IMR-90 (cell line): ENCODE data around the gene SLN. TPM values are rescaled to one million over a fixed set of nuclear protein-coding genes. Genes with fewer than 3 reads are reported as not detected.

Experiments
- ATAC-seq: fragments of 200-7000 bp; cut with Tn5 transposase; 2 replicates; pipeline ENCODE4 v1.9.1; 2020; ENCODE audit warnings: low read depth, mild to moderate bottlenecking, moderate library complexity
- BruUV-seq: library from RNA; stranded (reverse); fragments of 400-500 nt; replicated peaks from 2 replicates; lab custom pipeline; 2021; lab: Mats Ljungman, UMichigan
- CTCF ChIA-PET: fragments of 300-600 bp; formaldehyde crosslinking; extraction: SDS; loops from one replicate; lab custom pipeline; 2021; ENCODE audit warnings: antibody characterized with exemption; lab: Yijun Ruan, JAX
- POLR2A ChIA-PET: fragments of 300-600 bp; sonication (Branson Sonifier 250); formaldehyde crosslinking; loops from one replicate; lab custom pipeline; 2022; ENCODE audit warnings: antibody characterized with exemption; ENCODE audit not compliant: unreplicated experiment; lab: Charles Lee
- DNase-seq: peaks from one replicate; pipeline ENCODE4 v3.0.0; 2013
- H2AFZ ChIP-seq: replicated peaks from 2 replicates; pipeline ENCODE3; 2013; ENCODE audit warnings: low read length, mild to moderate bottlenecking; ENCODE audit not compliant: poor library complexity
- H2AK5ac ChIP-seq: 2 replicates; pipeline ENCODE4 v1.6.1; 2013; ENCODE audit warnings: low read depth, low read length, inconsistent platforms
- H2AK9ac ChIP-seq: replicated peaks from 2 replicates; pipeline ENCODE3; 2013; ENCODE audit warnings: mild to moderate bottlenecking, low read depth, low read length, moderate library complexity; ENCODE audit not compliant: poor library complexity
- H2BK120ac ChIP-seq: 2 replicates; pipeline ENCODE4 v1.6.1; 2013; ENCODE audit warnings: low read depth, low read length, inconsistent platforms
- H2BK15ac ChIP-seq: 3 replicates; pipeline ENCODE4 v1.6.1; 2013; ENCODE audit warnings: low read depth, low read length, inconsistent platforms
- H2BK20ac ChIP-seq: 2 replicates; pipeline ENCODE4 v1.6.1; 2013; ENCODE audit warnings: low read depth, mild to moderate bottlenecking, inconsistent platforms, low read length, moderate library complexity
- H2BK5ac ChIP-seq: 2 replicates; pipeline ENCODE4 v1.6.1; 2013; ENCODE audit warnings: mild to moderate bottlenecking, low read depth, low read length, inconsistent platforms; ENCODE audit not compliant: poor library complexity, severe bottlenecking
- H3K14ac ChIP-seq: replicated peaks from 2 replicates; pipeline ENCODE4 v1.6.1; 2013; ENCODE audit warnings: low read depth, low read length, inconsistent platforms
- H3K18ac ChIP-seq: 2 replicates; pipeline ENCODE4 v1.6.1; 2013; ENCODE audit warnings: low read depth, low read length, control low read depth
- H3K23ac ChIP-seq: 2 replicates; pipeline ENCODE4 v1.6.1; 2013; ENCODE audit warnings: low read depth, low read length, inconsistent platforms
- H3K27ac ChIP-seq: 2 replicates; pipeline ENCODE4 v1.5.1; 2013; ENCODE audit warnings: mild to moderate bottlenecking, control low read depth, low read length; ENCODE audit not compliant: insufficient read depth
- H3K27me3 ChIP-seq: 2 replicates; pipeline ENCODE4 v1.6.1; 2013; ENCODE audit warnings: low read length; ENCODE audit not compliant: control insufficient read depth, insufficient read depth
- H3K36me3 ChIP-seq: 2 replicates; pipeline ENCODE4 v1.6.1; 2013; ENCODE audit warnings: low read length, mixed read lengths; ENCODE audit not compliant: control insufficient read depth, insufficient read depth
- H3K4ac ChIP-seq: 2 replicates; pipeline ENCODE4 v1.6.1; 2013; ENCODE audit warnings: low read depth, low read length, inconsistent platforms
- H3K4me1 ChIP-seq: 2 replicates; pipeline ENCODE4 v1.6.1; 2013; ENCODE audit warnings: low read length, mixed read lengths; ENCODE audit not compliant: control insufficient read depth, insufficient read depth
- H3K4me2 ChIP-seq: 2 replicates; pipeline ENCODE4 v1.6.1; 2013; ENCODE audit warnings: low read depth, mild to moderate bottlenecking, control low read depth, low read length, moderate library complexity
- H3K4me3 ChIP-seq: 2 replicates; pipeline ENCODE4 v1.5.1; 2013; ENCODE audit warnings: low read depth, mild to moderate bottlenecking, control low read depth, low read length, moderate library complexity; ENCODE audit not compliant: insufficient read depth
- H3K56ac ChIP-seq: 2 replicates; pipeline ENCODE4 v1.6.1; 2013; ENCODE audit warnings: low read length, inconsistent platforms; ENCODE audit not compliant: insufficient read depth; ENCODE audit errors: extremely low read depth
- H3K79me1 ChIP-seq, 2 experiments: 2 replicates each; pipeline ENCODE4 v1.6.1; 2013; ENCODE audit warnings: low read length in 2 of 2, inconsistent platforms in 1 of 2, low read depth in 1 of 2
- H3K9ac ChIP-seq: 2 replicates; pipeline ENCODE4 v1.6.1; 2013; ENCODE audit warnings: low read depth, low read length, control low read depth
- H3K9me1 ChIP-seq: 2 replicates; pipeline ENCODE4 v1.6.1; 2013; ENCODE audit warnings: low read length, inconsistent platforms; ENCODE audit not compliant: insufficient read depth
- H3K9me3 ChIP-seq: 2 replicates; pipeline ENCODE4 v1.6.1; 2013; ENCODE audit warnings: low read length; ENCODE audit not compliant: control insufficient read depth, insufficient read depth
- H4K20me1 ChIP-seq: 2 replicates; pipeline ENCODE4 v1.6.1; 2013; ENCODE audit warnings: low read length, inconsistent platforms; ENCODE audit not compliant: insufficient read depth
- H4K5ac ChIP-seq: 2 replicates; pipeline ENCODE4 v1.6.1; 2013; ENCODE audit warnings: mild to moderate bottlenecking, low read depth, low read length, control low read depth
- H4K8ac ChIP-seq, 2 experiments: 2 replicates each; pipeline ENCODE4 v1.6.1; 2013; ENCODE audit warnings: low read depth in 2 of 2, low read length in 2 of 2, control low read depth in 1 of 2, inconsistent platforms in 1 of 2
- H4K91ac ChIP-seq: 2 replicates; pipeline ENCODE4 v1.6.1; 2013; ENCODE audit warnings: low read depth, low read length, inconsistent platforms; ENCODE audit not compliant: insufficient read depth
- BHLHE40 ChIP-seq: fragments of 150-350 bp; IDR thresholded peaks from 2 replicates; pipeline ENCODE4 v1.6.1; 2016; ENCODE audit warnings: mild to moderate bottlenecking, low read depth, low read length
- CEBPB ChIP-seq: IDR thresholded peaks from 2 replicates; pipeline ENCODE4 v1.6.1; 2012; ENCODE audit warnings: low read depth, low read length, improper control_type of control experiment
- CHD1 ChIP-seq: IDR thresholded peaks from 2 replicates; pipeline ENCODE4 v1.6.1; 2012; ENCODE audit warnings: low read depth, low read length, improper control_type of control experiment
- CTCF ChIP-seq: conservative IDR thresholded peaks from 2 replicates; pipeline ENCODE4 v1.5.1; 2012; ENCODE audit warnings: mild to moderate bottlenecking, low read depth, low read length, improper control_type of control experiment
- ELK1 ChIP-seq: fragments of 150-350 bp; IDR thresholded peaks from 2 replicates; pipeline ENCODE4 v1.6.1; 2016; ENCODE audit warnings: low read depth, mild to moderate bottlenecking, low read length, moderate library complexity, borderline replicate concordance
- FOS ChIP-seq: fragments of 150-350 bp; IDR thresholded peaks from 2 replicates; pipeline ENCODE4 v1.6.1; 2016; ENCODE audit warnings: low read depth, low read length
- MAZ ChIP-seq: IDR thresholded peaks from 2 replicates; pipeline ENCODE4 v1.6.1; 2012; ENCODE audit warnings: low read depth, mild to moderate bottlenecking, low read length, improper control_type of control experiment, moderate library complexity, borderline replicate concordance
- MXI1 ChIP-seq: IDR thresholded peaks from 2 replicates; pipeline ENCODE4 v1.6.1; 2012; ENCODE audit warnings: low read depth, mild to moderate bottlenecking, low read length, moderate library complexity, borderline replicate concordance
- POLR2A ChIP-seq: IDR thresholded peaks from 2 replicates; pipeline ENCODE4 v1.6.1; 2012; ENCODE audit warnings: mild to moderate bottlenecking, low read depth, low read length
- RAD21 ChIP-seq: IDR thresholded peaks from 2 replicates; pipeline ENCODE4 v1.6.1; 2012; ENCODE audit warnings: low read length, improper control_type of control experiment
- RCOR1 ChIP-seq: IDR thresholded peaks from 2 replicates; pipeline ENCODE4 v1.6.1; 2012; ENCODE audit warnings: mild to moderate bottlenecking, low read length, improper control_type of control experiment; ENCODE audit not compliant: insufficient replicate concordance
- SMC3 ChIP-seq: fragments of 150-350 bp; IDR thresholded peaks from 2 replicates; pipeline ENCODE4 v1.6.1; 2016; ENCODE audit warnings: low read depth, mild to moderate bottlenecking, antibody characterized with exemption, low read length, moderate library complexity
- WGBS, 2 experiments: methylation state at CpG; one replicate each; pipeline versions ENCODE4 v1.1.5 to v1.1.7; 2013; ENCODE audit warnings: missing lambda C conversion rate in 2 of 2; ENCODE audit not compliant: insufficient read length in 1 of 2; ENCODE audit errors: extremely low coverage in 2 of 2; 5-methylcytosine and 5-hydroxymethylcytosine counted together
- dilution Hi-C: fragments of 300-500 bp; cut with HindIII; formaldehyde crosslinking; loops from one replicate; pipeline ENCODE4 v1.14.3; 2018; ENCODE audit warnings: low sequenced_read_pairs; ENCODE audit not compliant: unreplicated experiment
- in situ Hi-C: fragments of 300-500 bp; cut with MboI; formaldehyde crosslinking; loops from 3 replicates; pipeline ENCODE4 v1.14.3; 2019; ENCODE audit warnings: low sequenced_read_pairs, inconsistent platforms, mixed read lengths
- intact Hi-C: fragments of 100-400 bp; cut with micrococcal nuclease; formaldehyde crosslinking; loops from 2 replicates; pipeline ENCODE4 v1.10.0; 2022
- polyA plus RNA-seq, 3 experiments: library from polyadenylated mRNA; depleted of rRNA; stranded (reverse); fragments of >200 nt; gene quantifications; 2 replicates each; pipeline ENCODE4 v1.2.3, GENCODE V29; 2012; ENCODE audit warnings: low replicate concordance in 1 of 3
- total RNA-seq: library from RNA; depleted of rRNA; stranded (reverse); fragments of >200 nt; gene quantifications from 2 replicates; pipeline ENCODE4 v1.2.3, GENCODE V29; 2012

SLN gene
- total and polyA plus RNA-seq, 2 of the 4 experiments (the other 2 are of a cell fraction): not detected

GRCh38 chr11:107661656-107662055 lies 50.2 kb downstream of the SLN start:
- Histone ChIP-seq H2BK120ac (no peak overlapping the region), H4K5ac (no peak overlapping the region), H3K56ac (no peak overlapping the region), H2BK20ac (no peak overlapping the region), H3K9me3 (no peaks in the 10 kb centered on the region), H3K9ac (no peak overlapping the region), H3K18ac (no peak overlapping the region), H4K20me1 (no peaks in the 10 kb centered on the region), H2AFZ (no peak overlapping the region), H4K8ac (no peak overlapping the region), H3K14ac (no peak overlapping the region), H3K9me1 (no peaks in the 10 kb centered on the region), H4K91ac (no peak overlapping the region), H3K4me3 (no peak overlapping the region), H2AK9ac (no peak overlapping the region), H3K4ac (no peak overlapping the region), H3K4me2 (no peak overlapping the region), H2BK5ac (no peak overlapping the region), H2AK5ac (no peak overlapping the region), H3K36me3 (no peaks in the 10 kb centered on the region), H3K27ac (no peak overlapping the region), H3K4me1 (no peaks in the 10 kb centered on the region), H3K79me1 (no peaks in the 10 kb centered on the region), H3K27me3 (peaks cover 2% of the 10 kb centered on the region; the same call in 1 of the 2 replicates), H2BK15ac (no peak overlapping the region), H3K23ac (no peak overlapping the region)
- in situ Hi-C loops (no loop called here), intact Hi-C loops (loop anchor here (5.0 kb wide), 1 partner anchor 54 kb away; no protein-coding TSS in a partner anchor), dilution Hi-C loops (no loop called here)
- POLR2A ChIA-PET: no interaction called here
- DNase-seq: no peak
- no peak for ATAC-seq
- CTCF ChIA-PET: interaction anchor here (0.8 kb wide), 1 partner anchor 22 kb away, joined by 3 read pairs; no protein-coding TSS in a partner anchor
- no TSS peak for BruUV-seq
- WGBS, 2 experiments: no CpG with 5 or more reads among the region's 1 CpG
- TF ChIP-seq MAZ (no peak), RAD21 (no peak), CHD1 (no peak), MXI1 (no peak), CTCF (no peak), CEBPB (no peak), FOS (no peak), POLR2A (no peak), ELK1 (no peak), RCOR1 (no peak), BHLHE40 (no peak), SMC3 (no peak)
